HG03280 (cell line): ENCODE results near the gene VWA5B2.

Experiments
- ATAC-seq: cut with Tn5 transposase; IDR thresholded peaks from one replicate; pipeline ENCODE4 v1.9.1; 2021; ENCODE audit warnings: mild to moderate bottlenecking, moderate library complexity; ENCODE audit not compliant: unreplicated experiment

Gene VWA5B2

DNA sequence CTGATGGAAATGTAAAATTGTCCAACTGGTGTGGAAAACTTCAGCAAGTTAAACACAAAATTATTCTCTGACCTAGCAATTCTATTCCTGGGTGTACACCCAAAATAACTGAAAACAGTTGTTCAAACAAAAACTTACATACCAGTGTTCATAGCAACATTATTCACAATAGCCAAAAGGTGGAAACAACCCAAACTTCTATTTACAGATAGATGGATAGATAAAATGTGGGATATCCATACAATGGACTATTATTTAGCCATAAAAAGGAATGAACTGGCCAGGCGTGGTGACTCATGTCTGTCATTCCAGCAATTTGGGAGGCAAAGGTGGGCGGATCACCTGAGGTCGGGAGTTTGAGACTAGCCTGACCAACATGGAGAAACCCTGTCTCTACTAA is 6.9 kb upstream of the VWA5B2 start:
- no peak for ATAC-seq

GRCh38 chr3:184223946-184224345 is 5.4 kb upstream of the VWA5B2 start:
- ATAC-seq = no peak

DNA sequence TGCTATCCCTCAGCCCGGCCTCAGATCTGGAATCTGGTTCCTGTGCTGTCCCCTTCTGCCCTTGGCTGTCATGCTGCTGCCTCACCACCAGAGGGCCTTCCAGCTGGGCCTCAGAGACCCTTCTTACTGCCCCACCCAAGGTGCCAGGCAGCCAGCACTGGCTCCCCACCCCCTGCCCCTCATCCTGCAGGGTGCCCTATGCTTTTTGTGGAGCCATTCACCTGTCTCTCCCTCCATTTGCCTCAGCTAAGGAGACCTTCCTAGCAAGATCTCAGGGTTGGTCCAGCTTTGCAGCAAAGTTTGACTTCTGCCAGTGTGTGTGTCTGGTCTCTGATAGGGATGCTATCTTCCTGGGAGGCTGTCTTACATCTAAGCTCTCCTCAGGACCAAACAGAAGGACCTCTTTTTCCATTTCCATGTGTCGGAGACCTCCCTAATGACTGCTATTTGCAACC is 1.9 kb upstream of the VWA5B2 start:
- ATAC-seq = peak; percentile 43

DNA sequence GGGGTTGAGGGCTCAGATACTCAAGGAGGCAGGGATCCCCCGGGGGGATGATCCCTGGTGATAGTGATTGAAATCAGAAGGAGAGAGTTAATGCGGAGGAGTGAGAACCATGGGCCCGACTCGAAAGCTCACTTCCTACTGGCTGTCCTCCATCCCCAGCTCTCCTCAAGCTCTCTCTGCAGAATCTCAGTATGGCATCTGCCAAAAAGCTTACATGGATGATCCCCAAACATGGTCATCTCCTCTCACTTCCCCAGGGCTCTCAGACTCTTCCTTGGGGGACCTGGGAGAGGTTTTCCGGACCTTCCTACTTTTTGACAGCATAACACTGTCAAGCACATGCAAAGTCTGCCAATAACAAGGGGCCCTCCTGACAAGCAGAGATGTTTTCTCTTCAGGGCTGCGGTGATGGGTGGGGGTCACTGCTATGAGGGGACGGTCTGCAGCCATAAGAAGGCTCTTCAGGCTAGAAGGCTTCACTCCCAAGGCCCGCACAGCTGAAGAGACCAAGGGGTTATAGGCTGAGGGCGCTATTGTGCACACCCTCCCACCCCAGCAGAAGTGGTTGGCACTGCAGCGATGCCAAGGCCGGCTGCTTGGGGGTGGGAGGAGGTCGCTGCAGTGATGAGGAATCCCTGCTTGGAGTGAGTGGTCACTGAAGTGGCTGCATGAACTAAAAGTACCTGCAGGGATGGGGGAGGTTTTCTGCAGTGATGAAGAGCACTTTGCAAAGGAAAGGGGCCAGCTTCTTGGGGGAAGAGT is 828 bp upstream of the VWA5B2 start:
- ATAC-seq = no peak

GRCh38 chr3:184230081-184230602 is 757 bp downstream of the VWA5B2 start:
- ATAC-seq = no peak

- no peak for ATAC-seq
Measured at GRCh38 chr3:184230603-184231528, 1.5 kb downstream of the VWA5B2 start.

DNA sequence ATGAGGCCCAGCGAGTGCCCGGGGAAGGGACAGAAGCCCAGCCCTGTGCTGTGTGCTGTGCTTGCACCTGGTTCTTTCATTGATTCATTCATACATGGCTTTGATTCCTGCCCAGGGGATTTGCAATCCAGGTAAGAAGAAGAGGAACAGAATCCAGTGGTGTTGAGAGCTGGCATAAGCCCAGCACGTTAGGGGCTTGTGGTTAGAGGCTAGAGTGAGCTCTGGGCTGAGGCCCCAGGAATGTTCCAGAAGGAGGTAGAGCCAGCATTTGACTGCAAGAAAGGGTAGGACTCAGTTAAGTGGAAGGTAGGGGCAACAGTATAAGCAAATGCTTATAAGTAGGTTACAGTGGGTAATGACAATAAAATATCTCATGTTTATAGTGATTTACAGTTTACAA is 2.3 kb downstream of the VWA5B2 start:
- ATAC-seq = no peak

- ATAC-seq = no peak
Measured at GRCh38 chr3:184233127-184233843, 3.9 kb downstream of the VWA5B2 start.

DNA sequence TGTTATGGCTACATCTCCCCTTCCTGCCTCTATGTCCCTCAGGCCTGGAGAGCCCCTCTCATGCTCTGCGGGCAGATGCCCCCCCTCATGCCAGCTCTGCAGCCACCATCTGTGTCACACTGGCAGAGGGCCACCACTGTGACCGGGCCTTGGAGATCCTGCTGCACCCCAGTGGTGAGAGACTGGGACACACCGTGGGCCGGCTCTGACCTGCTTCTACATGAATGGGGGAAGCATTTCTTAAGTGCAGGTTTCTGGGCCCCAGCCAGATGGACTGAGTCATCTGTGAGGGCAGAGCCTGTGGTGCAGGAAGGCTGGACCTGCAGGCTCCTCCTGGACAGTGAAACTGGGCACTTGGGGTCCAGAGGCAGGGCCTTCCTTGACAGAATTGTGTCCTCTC is 4.8 kb downstream of the VWA5B2 start:
- no peak for ATAC-seq

DNA sequence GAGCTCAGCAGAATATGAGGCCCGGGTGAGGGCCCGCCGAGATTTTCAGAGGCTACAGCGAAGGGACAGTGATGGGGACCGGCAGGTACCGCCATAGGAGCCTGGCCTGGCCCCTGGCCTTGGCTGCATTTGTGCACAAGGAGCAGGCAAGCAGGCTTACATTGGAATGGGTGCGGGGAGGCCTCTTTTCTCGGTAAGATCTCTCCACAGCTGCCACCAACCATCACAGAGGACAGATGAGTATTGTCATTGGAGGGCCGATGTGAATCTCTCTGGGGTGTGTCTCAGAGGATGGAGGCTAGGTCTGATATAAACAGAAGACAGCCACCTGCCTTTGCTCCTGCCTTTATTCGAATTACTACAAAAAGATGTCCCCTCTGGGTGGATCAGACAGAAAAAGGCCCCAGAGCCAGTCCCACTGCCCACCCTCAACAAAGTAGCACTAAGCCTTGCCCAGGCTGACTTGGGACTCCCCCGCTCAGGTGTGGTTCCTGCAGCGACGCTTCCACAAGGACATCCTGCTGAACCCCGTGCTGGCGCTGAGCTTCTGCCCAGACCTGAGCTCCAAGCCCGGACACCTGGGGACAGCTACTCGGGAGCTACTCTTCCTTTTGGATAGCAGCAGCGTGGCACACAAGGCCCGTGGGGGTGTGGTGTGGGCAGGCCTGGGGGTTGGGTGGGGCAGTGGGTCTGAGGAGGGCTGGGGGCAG is 5.4 kb downstream of the VWA5B2 start:
- ATAC-seq = no peak

GRCh38 chr3:184235381-184236032 is 6.1 kb downstream of the VWA5B2 start:
- ATAC-seq = no peak

DNA sequence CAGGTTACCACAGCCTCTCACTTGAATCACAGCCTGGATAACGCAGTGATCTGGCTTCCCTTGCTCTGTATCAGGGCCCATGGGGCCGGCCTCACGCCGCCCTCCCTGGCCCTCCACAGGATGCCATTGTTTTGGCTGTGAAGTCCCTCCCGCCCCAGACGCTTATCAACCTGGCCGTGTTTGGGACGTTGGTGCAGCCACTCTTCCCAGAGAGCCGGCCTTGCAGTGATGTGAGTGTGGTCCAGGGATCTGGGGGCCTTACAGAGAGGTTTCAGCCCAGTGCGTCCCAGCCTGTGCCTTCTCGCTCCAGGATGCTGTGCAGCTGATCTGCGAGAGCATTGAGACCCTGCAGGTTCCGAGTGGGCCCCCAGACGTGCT is 6.6 kb downstream of the VWA5B2 start:
- no peak for ATAC-seq

DNA sequence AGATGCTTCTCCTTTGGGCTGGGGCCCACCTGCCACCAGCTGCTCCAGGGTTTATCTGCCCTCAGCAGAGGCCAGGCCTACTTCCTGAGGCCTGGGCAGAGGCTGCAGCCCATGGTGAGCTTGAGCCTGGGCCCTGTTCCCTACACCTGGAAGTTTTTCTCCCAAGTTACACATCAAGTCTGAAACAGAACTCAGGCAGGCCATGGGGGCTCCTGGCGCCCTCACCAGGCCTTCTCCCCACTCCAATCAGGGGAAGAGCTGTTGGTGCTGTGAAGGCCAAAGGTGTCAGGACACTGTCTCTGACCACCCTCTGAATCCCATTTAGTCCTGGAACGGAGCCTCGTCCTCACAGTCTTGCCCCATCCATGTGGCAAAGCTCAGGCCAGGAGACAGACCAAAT is 7.3 kb downstream of the VWA5B2 start:
- no peak for ATAC-seq

DNA sequence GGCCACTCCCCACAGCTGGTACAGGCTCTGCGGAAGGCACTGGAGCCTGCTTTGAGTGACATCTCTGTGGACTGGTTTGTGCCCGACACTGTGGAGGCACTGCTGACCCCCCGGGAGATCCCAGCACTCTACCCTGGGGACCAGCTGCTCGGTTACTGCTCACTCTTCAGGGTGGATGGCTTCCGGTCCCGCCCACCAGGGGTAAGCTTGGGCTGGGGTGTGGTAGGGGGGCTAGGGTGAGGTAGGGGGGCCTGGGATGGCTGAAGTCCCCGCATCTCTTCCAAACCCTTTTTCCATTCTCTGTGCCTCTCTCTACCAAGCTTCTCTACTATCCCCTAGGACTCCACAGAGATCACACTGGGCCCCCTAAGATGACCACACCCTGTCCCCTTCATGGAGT is 7.8 kb downstream of the VWA5B2 start:
- ATAC-seq = no peak

DNA sequence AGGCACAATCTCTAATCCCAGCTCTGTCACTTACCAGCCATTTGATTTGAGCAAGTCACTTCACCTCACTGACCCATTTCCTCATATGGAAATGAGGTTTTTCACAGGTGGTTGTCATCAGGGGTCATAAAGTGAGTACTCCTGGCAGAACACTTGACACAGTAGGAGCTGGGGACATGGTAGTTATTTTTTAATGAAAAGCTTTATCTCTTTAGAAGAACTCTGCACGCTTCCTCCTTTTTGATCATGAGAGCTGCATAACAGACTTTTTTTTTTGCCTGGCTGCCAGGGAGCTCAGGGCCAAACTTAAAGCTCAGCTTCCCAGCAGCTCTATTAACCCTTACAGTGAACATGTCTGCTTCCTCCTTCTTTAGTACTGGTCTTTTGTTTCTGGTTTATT is 8.4 kb downstream of the VWA5B2 start:
- no peak for ATAC-seq

DNA sequence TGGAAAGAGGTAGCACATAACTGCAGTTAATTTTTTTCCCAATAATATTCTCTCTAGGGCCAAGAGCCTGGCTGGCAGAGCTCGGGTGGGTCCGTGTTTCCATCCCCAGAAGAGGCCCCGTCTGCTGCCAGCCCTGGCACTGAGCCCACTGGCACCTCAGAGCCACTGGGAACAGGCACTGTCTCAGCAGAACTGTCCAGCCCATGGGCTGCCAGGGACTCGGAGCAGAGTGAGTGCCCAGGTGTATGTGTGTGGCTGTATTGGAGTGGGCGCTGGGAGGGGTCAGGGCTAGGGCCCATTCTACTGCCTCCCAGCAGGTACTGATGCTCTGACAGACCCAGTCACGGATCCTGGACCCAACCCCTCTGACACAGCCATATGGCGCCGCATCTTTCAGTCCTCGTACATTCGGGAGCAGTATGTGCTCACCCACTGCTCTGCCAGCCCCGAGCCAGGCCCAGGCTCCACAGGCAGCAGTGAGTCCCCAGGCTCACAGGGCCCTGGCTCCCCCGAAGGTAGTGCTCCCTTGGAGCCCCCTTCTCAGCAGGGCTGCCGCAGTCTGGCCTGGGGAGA is 8.9 kb downstream of the VWA5B2 start:
- no peak for ATAC-seq

GRCh38 chr3:184239221-184239620 is 9.8 kb downstream of the VWA5B2 start:
- no peak for ATAC-seq

DNA sequence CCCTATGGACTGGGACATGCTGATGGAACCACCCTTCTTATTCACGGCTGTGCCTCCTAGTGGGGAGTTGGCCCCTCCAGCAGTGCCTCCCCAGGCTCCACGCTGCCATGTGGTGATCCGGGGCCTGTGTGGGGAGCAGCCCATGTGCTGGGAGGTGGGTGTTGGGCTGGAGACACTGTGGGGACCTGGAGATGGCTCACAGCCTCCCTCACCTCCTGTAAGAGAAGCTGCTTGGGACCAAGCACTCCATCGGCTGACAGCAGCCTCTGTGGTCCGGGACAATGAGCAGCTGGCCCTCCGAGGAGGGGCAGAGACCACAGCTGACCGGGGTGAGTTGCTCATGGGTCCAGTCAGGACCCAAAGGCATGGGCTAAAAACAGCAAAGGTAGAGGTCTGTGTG is 10.3 kb downstream of the VWA5B2 start:
- ATAC-seq = no peak

- ATAC-seq = no peak
Measured at GRCh38 chr3:184240384-184241140, 11.2 kb downstream of the VWA5B2 start.
